Measurements from ENCODE around the gene APH1A.
"Not testable (repeated sequence)": the region's sequence is repeated elsewhere in the genome, so short reads cannot be mapped to it uniquely, and the experiment has no call there.

Gene APH1A

DNA sequence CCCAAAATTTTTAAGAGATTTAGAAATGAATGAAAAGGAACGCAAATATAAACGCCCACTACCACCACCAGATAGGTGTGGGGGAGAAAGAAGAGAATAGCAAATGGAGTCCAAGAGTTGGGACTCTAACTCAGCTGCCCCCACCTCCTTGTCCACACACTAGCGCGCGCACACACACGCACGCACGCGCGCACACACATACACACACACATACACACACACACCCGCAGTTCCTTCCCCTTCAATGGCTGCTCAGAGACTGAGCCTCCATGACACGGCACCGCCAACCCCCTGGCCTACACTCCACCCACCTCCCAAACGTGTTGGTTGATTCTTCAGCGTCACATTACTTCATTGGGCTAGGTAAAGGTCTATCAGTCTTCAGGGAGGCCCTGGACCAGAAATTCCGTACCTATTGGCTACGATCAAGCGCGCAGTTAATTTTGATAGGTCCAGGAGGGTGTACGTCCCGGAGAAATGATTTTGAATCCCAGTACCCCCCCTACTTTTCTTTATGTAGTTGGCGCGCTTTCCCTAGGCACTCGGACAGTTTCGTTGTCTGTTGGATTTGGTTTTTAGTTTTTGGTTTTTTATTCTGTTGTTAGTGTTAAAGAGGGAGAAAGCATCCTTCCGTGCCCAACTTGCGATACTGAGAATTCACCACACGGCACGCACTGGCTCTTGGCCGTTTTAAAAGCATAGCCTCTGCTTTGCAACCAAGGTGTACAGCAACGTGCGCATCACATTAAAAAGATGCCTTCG is 32.8 kb downstream of the APH1A start, which contains the start of gene ANP32E:
Gene ANP32E, minus strand, starts transcription at position 261 of the 762 bp plus-strand sequence. CDS start 326 bp downstream, outside the sequence.
- intact Hi-C loops (cut with DNase I) = loop anchor here (2.0 to 10.0 kb wide), 2 partner anchors 21 to 49 kb away; partner anchors contain the start of gene CIART
- DNase-seq = peak; percentile 79 to 98 (median 88)

- intact Hi-C loops (cut with DNase I) = loop anchor here (2.0 to 10.0 kb wide), 2 partner anchors 21 to 49 kb away; partner anchors contain the start of gene CIART
- DNase-seq = peak in 1 of 10 donors; percentile 29
These were observed 33.4 kb downstream of the APH1A start for GRCh38 chr1:150235294-150235851.

GRCh38 chr1:150234566-150235293 is 34.1 kb downstream of the APH1A start:
- intact Hi-C loops (cut with DNase I) = loop anchor here (2.0 to 10.0 kb wide), 2 partner anchors 20 to 50 kb away; partner anchors contain the start of gene CIART
- peak; percentile 49 to 94 (median 69) for DNase-seq

DNA sequence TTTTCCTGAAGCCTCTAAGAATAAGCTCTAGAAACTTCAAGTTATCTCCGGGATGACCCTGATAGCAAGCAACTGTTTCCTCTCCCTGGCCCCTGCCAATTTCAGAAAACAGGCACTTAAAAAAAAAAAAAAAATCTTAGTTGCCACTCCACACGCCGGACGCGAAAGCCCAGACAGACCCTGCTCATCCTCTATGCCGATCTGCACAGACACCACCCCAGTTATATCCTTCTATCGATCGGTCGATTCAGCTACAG is 34.6 kb downstream of the APH1A start:
- no peak for DNase-seq
- intact Hi-C loops (cut with DNase I) = loop anchor here (2.0 to 10.0 kb wide), 2 partner anchors 19 to 51 kb away; partner anchors contain the start of gene CIART

GRCh38 chr1:150233359-150234308 is 35.2 kb downstream of the APH1A start:
- intact Hi-C loops (cut with DNase I) = loop anchor here (2.0 to 10.0 kb wide), 2 partner anchors 19 to 51 kb away; partner anchors contain the start of gene CIART
- DNase-seq = no peak

GRCh38 chr1:150232921-150233320 is 35.9 kb downstream of the APH1A start:
- peak in 1 of 10 donors; percentile 53 for DNase-seq
- intact Hi-C loops (cut with DNase I) = loop anchor here (10.0 kb wide), 1 partner anchor 52 kb away; the partner anchor contains the start of gene CIART

DNA sequence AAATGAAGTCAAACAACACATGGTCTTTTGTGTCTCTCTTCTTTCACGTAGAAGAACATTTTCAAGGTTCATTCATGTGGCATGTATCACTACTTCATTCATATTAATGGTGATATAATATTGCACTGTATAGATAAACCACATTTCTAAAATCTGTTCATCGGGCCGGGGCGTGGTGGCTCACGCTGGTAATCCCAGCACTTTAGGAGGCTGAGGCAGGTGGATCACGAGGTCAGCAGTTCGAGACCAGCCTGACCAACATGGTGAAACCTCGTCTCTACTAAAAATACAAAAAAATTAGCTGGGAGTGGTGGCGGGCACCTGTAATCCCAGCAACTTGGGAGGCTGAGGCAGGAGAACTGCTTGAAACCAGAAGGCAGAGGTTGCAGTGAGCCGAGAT is 40.6 kb downstream of the APH1A start:
- intact Hi-C loops (cut with DNase I); DNase-seq: not testable (repeated sequence)

DNA sequence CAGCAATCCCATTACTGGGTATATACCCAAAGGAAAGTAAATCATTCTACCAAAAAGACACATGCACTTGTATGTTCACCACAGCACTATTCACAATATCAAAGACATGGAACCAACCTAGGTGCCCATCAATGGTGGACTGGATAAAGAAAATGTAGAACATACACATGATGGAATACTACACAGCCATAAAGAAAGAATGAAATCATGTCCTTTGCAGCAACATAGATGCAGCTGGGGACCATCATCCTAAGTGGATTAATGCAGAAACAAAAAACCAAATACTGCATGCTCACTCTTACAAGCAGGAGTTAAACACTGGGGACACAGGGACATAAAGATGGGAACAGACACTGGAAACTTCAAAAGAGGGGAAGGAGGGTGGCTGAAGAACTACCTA is 41.6 kb downstream of the APH1A start:
- intact Hi-C loops (cut with DNase I) = no loop called here

GRCh38 chr1:150226486-150226885 is 42.3 kb downstream of the APH1A start:
- intact Hi-C loops (cut with DNase I) = no loop called here

More for the DNA sequence above, 41.6 kb downstream of the APH1A start:
- no peak for DNase-seq

GRCh38 chr1:150225546-150225945 is 43.3 kb downstream of the APH1A start:
- DNase-seq = no peak
- intact Hi-C loops (cut with DNase I) = no loop called here

More at GRCh38 chr1:150226486-150226885, 42.3 kb downstream of the APH1A start:
- DNase-seq = no peak

DNA sequence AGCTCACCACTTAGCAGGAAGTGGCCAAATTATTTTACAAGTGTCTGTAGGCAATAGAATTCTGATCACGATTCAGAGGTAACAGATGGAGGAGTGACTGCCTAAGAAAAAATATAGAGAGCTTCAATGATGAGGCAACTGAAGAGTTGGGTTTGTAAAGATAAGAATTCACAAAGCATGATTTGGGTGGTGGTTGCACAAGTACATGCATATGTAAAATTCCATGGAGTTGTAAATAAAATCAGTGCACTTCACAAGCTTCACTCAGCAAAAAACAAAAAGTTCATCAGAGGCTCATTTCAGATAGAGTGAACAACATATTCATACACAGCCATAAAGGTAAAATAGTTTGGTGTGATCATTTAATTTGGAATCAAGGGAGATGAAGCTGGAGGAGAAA is 43.8 kb downstream of the APH1A start:
- DNase-seq = no peak
- intact Hi-C loops (cut with DNase I) = no loop called here

DNA sequence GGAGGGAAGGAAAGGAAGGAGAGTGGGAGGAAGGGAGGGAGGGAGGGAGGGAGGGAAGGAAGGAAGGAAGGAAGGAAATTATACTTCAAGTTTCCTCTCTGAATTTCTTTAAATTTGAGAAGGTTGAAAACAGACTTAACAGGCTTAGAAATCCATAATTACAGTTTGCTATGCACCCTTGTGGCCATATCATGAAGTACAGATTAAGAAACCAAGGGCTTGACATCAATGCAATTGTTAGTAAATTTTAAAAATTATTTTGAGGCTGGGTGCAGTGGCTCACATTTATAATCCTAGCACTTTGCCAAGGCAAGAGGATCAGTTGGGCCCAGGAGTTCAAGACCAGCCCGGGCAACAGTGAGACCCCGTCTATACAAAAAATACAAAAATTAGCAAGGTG is 47.3 kb downstream of the APH1A start:
- no peak for DNase-seq
- intact Hi-C loops (cut with DNase I) = no loop called here

GRCh38 chr1:150215855-150216254 is 53.0 kb downstream of the APH1A start:
- DNase-seq = not testable (repeated sequence)
- intact Hi-C loops (cut with DNase I) = loop anchor here (2.0 kb wide), 1 partner anchor 19 kb away; no protein-coding TSS in a partner anchor
